HG03432 (cell line): Measurements from ENCODE around the gene ARPC5L.
A peak's percentile ranks its signal among the peaks of the same experiment; 100 is the strongest.

ENCODE experiments used
- ATAC-seq: cut with Tn5 transposase; IDR thresholded peaks from one replicate; pipeline ENCODE4 v1.9.1; 2021; ENCODE audit warnings: mild to moderate bottlenecking, moderate library complexity; ENCODE audit not compliant: unreplicated experiment

ARPC5L gene

GRCh38 chr9:124860582-124861341 is 1.2 kb upstream of the ARPC5L start:
- ATAC-seq = no peak

GRCh38 chr9:124863371-124863871 is 1.5 kb downstream of the ARPC5L start:
- ATAC-seq = no peak

GRCh38 chr9:124868511-124869465 is 6.9 kb downstream of the ARPC5L start:
- ATAC-seq = peak; percentile 68

DNA sequence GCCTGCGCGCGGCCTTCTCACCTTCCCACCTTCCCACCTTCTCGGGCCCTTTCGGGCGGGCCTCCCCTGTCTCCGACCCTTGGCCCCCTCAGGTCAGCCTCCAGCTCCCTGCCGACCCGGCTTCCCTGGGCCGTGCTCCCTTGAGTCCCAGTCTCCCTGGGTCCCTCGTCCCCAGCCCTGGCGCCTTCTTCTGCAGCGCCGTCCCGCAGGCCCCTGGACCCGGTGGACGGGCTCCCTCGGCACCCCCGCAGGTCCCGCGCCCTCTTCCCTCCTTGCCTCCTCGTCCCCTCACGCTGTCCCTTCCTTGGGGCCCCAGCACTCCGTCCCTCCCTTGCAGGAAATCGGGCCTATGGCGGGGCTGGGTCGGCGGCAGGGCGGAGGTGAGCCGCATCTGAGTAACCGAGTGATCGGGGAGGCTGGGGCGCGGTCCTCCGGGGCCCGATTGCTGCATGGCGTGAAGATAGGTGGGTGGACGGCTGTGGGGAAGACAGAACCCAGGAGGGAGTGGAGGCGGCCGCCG is 7.6 kb downstream of the ARPC5L start:
- peak; percentile 14 for ATAC-seq

GRCh38 chr9:124869986-124870560 is 8.1 kb downstream of the ARPC5L start:
- peak; percentile 33 for ATAC-seq

DNA sequence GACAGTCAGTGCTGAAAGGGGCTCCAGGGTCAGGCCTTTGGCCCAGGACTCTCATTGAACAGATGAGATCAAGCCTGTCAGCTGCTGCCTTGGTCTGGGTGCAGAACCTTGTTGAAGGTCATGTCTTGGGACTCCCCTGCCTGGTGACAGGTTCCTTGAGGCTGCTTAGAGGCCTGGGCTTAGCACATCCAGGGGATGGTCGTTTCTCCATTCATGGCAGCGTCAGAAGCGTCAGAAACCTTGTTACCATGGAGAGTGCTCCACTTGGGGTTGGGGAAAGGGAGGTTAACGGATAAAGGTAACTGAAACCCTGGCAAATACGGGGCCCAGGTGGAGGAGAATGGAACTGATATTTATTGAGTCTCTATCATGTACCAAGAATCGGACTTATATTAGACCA is 8.8 kb downstream of the ARPC5L start:
- no peak for ATAC-seq

DNA sequence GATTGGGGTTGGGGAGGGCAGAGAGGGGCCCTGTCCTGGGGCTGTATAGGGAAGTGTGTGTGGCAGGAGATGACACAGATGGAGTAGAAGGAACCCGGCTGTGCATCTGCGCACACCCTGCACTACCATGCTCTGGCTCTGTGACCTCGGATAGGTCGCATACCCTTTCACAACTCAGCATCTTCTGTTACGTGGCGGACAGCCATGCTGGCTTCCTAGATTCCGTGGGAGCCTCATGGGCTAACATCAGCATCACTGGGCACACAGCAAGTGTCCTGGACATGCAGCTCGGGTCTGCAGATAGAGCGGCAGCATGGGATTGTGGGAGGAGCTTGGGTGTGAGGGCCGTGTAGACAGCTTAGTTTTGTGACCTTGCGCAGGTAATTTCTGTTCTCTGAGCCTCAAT is 9.2 kb downstream of the ARPC5L start:
- no peak for ATAC-seq

- ATAC-seq = no peak
Observed at GRCh38 chr9:124873664-124874063, 11.7 kb downstream of the ARPC5L start.

DNA sequence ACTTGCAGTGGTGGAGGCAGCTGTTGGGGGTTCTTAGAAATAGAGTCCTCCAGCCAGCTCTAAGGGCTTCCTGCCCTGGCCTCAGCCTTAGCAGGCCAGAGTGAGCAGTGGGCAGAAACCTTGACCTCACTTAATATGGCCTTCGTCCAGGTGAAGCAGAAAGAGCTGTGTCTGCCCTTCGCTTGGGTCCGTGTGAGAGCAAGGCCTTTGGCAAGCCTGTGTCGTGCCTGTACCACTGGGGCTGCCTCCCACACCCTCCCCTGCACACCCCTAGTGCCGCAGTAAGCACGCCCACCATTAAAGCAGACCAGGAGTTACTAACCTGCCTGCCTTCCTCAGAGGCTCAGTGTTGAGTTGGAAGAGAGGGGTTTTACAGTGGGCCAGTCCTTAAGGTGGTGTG is 13.6 kb downstream of the ARPC5L start:
- no peak for ATAC-seq

DNA sequence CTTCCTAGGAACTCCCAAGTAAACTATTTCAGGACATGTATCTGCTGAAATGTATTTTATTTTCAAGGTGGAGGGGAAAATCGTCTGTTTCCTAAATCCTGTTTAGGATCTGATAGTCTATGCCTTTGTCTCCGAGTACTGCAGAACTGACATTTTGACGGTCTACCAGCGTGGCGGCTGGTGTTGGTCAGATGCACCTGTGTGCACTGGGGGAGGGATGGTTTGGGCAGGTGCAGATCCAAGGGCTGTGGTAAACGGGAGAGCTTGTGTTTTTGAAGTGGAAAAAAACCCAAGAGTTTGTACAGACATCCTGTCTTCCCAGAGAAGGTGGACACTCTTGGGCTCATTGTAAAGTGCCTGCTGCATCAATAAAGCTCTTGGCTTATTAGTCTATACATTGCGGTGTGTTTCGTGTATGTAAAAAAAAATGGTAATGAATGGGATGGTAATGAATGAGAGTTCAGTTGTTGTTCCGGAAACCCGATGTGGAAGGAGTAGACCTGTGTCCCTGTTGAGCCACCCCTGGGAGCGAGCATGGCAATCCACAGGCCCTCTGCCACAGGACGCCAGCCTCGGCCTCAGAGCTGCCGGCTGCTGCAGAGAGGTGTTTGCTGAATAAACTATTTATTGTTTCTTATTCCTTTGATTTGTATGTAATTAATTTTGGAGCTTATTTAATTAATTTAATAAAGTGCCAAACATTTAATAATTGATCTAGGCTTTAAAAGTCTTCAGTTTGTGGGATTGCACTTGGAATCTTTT is 15.3 kb downstream of the ARPC5L start:
- no peak for ATAC-seq

GRCh38 chr9:124878021-124878420 is 16.1 kb downstream of the ARPC5L start:
- no peak for ATAC-seq

- no peak for ATAC-seq
Observed at GRCh38 chr9:124878518-124878917, 16.6 kb downstream of the ARPC5L start.

DNA sequence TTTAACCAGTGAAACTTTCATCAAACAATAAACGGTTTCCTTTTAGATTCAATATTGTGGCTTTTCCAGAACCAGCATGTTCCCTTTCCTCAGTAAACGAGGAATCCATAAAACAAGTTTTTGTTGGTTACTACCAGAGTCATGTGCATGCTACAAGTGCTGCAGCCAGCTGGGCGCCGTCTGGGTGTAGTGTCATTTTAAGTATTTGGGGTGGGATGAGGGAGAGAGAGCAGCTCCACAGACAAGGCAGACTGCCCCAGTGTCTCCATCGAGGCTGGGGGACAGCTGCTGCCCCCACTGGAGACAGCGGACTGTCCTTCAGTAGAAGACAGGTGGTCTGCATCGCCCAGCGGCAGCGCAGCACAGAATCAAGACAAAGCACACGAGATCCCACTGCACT is 17.3 kb downstream of the ARPC5L start:
- ATAC-seq = no peak

- no peak for ATAC-seq
Observed at GRCh38 chr9:124880501-124880900, 18.6 kb downstream of the ARPC5L start.

DNA sequence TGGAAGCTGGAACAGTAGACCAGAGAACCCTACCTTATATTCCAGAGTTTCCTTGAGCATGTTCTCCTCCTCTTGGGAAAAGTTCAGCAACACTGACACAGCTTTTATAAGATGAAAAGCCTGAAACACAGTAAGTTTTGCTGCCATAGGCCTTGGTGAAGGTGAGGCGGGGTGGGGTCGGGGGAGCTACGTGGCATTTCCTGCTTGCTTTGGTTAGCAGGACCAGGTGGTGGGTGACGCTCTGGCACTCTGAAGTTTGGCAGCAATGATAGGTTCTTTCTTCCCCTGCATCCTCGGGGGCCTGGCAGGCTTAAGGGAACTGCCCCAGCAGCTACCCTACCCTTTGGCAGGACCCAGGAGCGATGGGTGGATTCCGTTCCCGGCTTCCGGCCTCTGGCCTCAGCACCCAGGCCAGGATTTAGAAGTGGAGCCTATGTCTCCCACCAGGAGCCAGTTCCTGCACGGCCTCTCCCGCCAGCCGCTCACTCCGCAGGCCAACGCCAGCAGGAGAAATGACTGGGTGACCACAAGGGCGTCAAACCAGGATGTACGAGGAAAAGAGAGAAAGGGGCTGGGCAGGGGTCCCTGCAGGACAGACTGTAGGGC is 19.3 kb downstream of the ARPC5L start:
- ATAC-seq = no peak

DNA sequence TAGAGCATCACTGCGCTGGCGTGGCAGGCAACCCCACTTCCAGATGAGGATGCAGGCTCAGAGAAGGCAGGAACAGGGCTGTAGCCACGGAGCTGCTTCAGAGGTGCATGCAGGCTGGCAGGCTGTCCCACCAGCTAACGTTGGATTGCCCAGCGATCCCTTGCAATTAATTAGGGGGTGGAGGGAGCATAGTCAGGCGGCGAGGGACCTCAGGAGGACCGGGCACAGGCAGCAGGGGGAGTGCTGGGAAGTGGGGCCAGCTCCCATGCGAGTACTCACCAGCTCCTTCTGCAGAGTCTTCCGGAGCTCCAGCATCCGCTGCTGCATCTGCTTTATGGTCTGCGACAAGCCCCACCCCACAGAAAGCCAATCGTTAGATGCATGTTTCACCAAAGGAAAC is 20.3 kb downstream of the ARPC5L start:
- no peak for ATAC-seq

GRCh38 chr9:124884376-124884775 is 22.4 kb downstream of the ARPC5L start:
- ATAC-seq = no peak

GRCh38 chr9:124885551-124885950 is 23.6 kb downstream of the ARPC5L start:
- no peak for ATAC-seq

DNA sequence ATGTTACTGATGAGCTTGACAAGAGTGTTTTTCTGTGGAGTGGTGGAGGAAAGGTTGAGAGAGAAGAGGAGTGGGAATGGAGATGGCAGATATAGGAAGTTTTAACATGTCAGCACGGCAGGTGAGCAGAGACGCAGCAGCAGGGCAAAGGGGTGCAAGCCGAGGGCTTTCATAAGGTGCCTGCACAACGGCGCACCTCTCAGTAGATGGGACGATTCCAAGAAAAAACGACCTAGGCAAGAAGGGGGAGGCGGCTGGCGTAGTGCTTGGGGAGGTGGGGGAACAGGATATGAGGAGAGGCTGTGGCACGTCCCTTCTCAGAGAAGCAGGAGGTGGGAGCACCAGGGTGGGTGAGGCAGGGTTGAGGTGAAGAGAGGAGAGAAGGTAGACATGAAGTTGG is 24.5 kb downstream of the ARPC5L start:
- ATAC-seq = no peak

DNA sequence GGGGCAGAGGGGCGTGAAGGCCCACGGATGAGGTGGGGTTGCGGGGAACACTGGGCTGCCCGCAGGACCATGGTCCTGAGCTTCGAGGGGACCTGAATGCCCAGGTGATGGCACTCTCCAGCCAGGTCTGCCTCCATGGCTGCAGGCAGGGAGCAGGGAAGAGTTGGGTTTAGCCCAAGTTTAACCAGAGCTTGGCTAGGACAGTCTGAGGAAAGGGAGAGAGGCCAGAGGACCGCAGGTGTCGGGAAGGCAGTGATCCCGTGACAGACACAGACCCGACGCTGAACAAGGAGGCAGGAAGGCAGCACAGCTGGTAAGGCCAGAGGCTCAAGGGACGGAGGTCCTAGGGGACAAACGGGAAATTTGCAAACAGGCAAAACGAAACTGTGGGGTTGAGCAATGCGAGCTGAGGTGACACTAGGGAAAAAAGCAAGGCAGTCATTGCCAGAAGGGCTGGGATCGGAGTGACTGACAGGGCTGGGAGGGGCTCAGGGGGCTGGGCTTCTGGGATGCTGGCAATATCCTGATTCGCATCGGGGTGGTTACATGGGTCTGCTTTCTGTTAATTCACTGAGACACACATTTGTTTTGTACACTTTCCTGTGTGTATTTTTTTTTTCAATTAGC is 25.0 kb downstream of the ARPC5L start:
- ATAC-seq = no peak
